Measurements from ENCODE around the gene SCARB1. TPM values are rescaled to one million over a fixed set of nuclear protein-coding genes. Genes with fewer than 3 reads are reported as not detected.
"Not testable (repeated sequence)": the region's sequence is repeated elsewhere in the genome, so short reads cannot be mapped to it uniquely, and the experiment has no call there.

Gene SCARB1
- polyA plus RNA-seq, 1 donor: 20.7 TPM

- no peak for DNase-seq (ENCODE audit: low read depth)
Observed at GRCh38 chr12:124883263-124884130, 19.8 kb upstream of the SCARB1 start.

- DNase-seq (ENCODE audit: low read depth): no peak
Observed at GRCh38 chr12:124881123-124881522, 17.5 kb upstream of the SCARB1 start.

- not testable (repeated sequence) for DNase-seq (ENCODE audit: low read depth)
Observed at GRCh38 chr12:124880335-124880734, 16.7 kb upstream of the SCARB1 start.

GRCh38 chr12:124878795-124879516 lies 15.3 kb upstream of the SCARB1 start:
- DNase-seq (ENCODE audit: low read depth): no peak

GRCh38 chr12:124877423-124877822 lies 13.8 kb upstream of the SCARB1 start:
- no peak for DNase-seq (ENCODE audit: low read depth)

- no peak for DNase-seq (ENCODE audit: low read depth)
Observed at GRCh38 chr12:124876171-124876570, 12.5 kb upstream of the SCARB1 start.

- no peak for DNase-seq (ENCODE audit: low read depth)
Observed at GRCh38 chr12:124875803-124876132, 12.1 kb upstream of the SCARB1 start.

- DNase-seq (ENCODE audit: low read depth): no peak
Observed at GRCh38 chr12:124874988-124875802, 11.5 kb upstream of the SCARB1 start.

GRCh38 chr12:124874188-124874587 lies 10.5 kb upstream of the SCARB1 start:
- DNase-seq (ENCODE audit: low read depth): no peak

- DNase-seq (ENCODE audit: low read depth): no peak
Observed at GRCh38 chr12:124872068-124872719, 8.5 kb upstream of the SCARB1 start.

GRCh38 chr12:124871297-124871696 lies 7.6 kb upstream of the SCARB1 start:
- no peak for DNase-seq (ENCODE audit: low read depth)

GRCh38 chr12:124870515-124870914 lies 6.9 kb upstream of the SCARB1 start:
- DNase-seq (ENCODE audit: low read depth): no peak

GRCh38 chr12:124869059-124869665 lies 5.5 kb upstream of the SCARB1 start:
- no peak for DNase-seq (ENCODE audit: low read depth)

GRCh38 chr12:124868252-124869058 lies 4.8 kb upstream of the SCARB1 start:
- DNase-seq (ENCODE audit: low read depth): no peak

- no peak for DNase-seq (ENCODE audit: low read depth)
Observed at GRCh38 chr12:124867401-124867930, 3.8 kb upstream of the SCARB1 start.

- no peak for DNase-seq (ENCODE audit: low read depth)
Observed at GRCh38 chr12:124866883-124867400, 3.3 kb upstream of the SCARB1 start.

GRCh38 chr12:124866195-124866882 lies 2.7 kb upstream of the SCARB1 start:
- DNase-seq (ENCODE audit: low read depth): no peak

- DNase-seq (ENCODE audit: low read depth): no peak
Observed at GRCh38 chr12:124865728-124866127, 2.1 kb upstream of the SCARB1 start.

- DNase-seq (ENCODE audit: low read depth): no peak
Observed at GRCh38 chr12:124864326-124864752, 675 bp upstream of the SCARB1 start.
